Osteoblast (primary cell): ENCODE data around the gene PRICKLE2. TPM values are rescaled to one million over a fixed set of nuclear protein-coding genes. Genes with fewer than 3 reads are reported as not detected.

ENCODE experiments used
- DNase-seq: peaks from one replicate; pipeline ENCODE4 v3.0.0; 2011; ENCODE audit warnings: low spot score, mixed read lengths; ENCODE audit not compliant: insufficient read length; ENCODE audit errors: missing footprints
- H2AFZ ChIP-seq: 2 replicates; pipeline ENCODE4 v1.6.0; 2011; ENCODE audit warnings: mild to moderate bottlenecking, low read length
- H3K27ac ChIP-seq: 2 replicates; pipeline ENCODE4 v1.5.1; 2011; ENCODE audit warnings: mild to moderate bottlenecking, low read depth, low read length, moderate library complexity
- H3K27me3 ChIP-seq: 2 replicates; pipeline ENCODE4 v1.6.0; 2012; ENCODE audit warnings: mild to moderate bottlenecking, control low read depth, inconsistent platforms, low read length, moderate library complexity; ENCODE audit not compliant: insufficient read depth
- H3K36me3 ChIP-seq: 2 replicates; pipeline ENCODE4 v1.5.1; 2011; ENCODE audit warnings: mild to moderate bottlenecking, low read length, control low read depth, moderate library complexity; ENCODE audit not compliant: insufficient read depth
- H3K4me1 ChIP-seq: 2 replicates; pipeline ENCODE4 v1.5.1; 2011; ENCODE audit warnings: mild to moderate bottlenecking, low read length, control low read depth, moderate library complexity; ENCODE audit not compliant: insufficient read depth
- H3K4me2 ChIP-seq: 2 replicates; pipeline ENCODE4 v1.6.0; 2011; ENCODE audit warnings: mild to moderate bottlenecking, low read length; ENCODE audit not compliant: insufficient read depth
- H3K4me3 ChIP-seq: fragments of 200-600 bp; sonication (generic); 3 replicates; pipeline ENCODE4 v1.5.1; 2012; ENCODE audit warnings: mild to moderate bottlenecking, low read length, inconsistent platforms; ENCODE audit not compliant: insufficient read depth
- H3K79me2 ChIP-seq: 2 replicates; pipeline ENCODE4 v1.6.0; 2012; ENCODE audit warnings: mild to moderate bottlenecking, low read length, control low read depth, inconsistent platforms; ENCODE audit not compliant: insufficient read depth
- H3K9me3 ChIP-seq: 2 replicates; pipeline ENCODE4 v1.5.1; 2011; ENCODE audit warnings: low read depth, low read length, control low read depth
- H4K20me1 ChIP-seq: 2 replicates; pipeline ENCODE4 v1.6.0; 2012; ENCODE audit warnings: mild to moderate bottlenecking, low read length, control low read depth; ENCODE audit not compliant: insufficient read depth
- total RNA-seq: library from RNA; depleted of rRNA; stranded (reverse); fragments of >200 nt; gene quantifications from 2 replicates; pipeline ENCODE4 v1.2.3, GENCODE V29; 2012
- TF ChIP-seq, protein P1 (sequence below): IDR thresholded peaks from 2 replicates; pipeline ENCODE4 v1.5.1; 2011; ENCODE audit warnings: mild to moderate bottlenecking, low read depth, low read length, moderate library complexity; ENCODE audit errors: extremely low read depth

The PRICKLE2 gene
- total RNA-seq, 1 donor, result 18.8 TPM

DNA sequence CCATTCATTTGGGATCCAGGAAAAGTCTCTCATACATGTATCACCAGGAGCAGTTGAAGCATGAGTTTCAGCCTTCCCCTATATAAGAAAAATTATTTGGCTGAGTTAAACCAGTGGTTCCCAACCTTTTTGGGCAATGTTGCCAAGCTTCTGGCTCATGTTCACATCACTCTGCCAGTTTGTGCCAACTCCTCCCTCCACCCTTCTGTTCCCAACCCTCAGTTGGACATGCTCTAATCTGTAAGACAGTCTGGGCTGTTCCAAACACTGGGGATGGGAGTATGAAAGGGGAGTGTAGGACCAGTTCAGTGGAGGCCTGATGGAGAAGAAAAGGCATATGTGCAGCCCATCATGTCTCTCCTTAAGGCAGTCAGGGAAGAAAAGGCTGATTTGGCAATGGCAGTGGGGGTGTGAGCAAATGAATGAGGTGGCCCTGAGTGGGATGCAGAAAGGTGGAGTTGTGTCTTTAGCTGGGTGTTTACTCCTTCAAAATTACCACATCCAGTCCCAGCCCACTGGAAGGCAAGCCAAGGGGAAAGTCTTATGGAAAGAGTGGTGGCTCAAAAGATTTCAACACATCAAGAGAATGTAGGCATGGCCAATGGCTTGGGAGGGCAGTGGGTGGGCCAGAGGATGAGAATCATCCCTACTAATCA, 32.0 kb upstream of the PRICKLE2 start:
- Histone ChIP-seq H3K9me3 (no peaks in the 10 kb centered on the region), H3K4me3 (no peak overlapping the region), H2AFZ (no peak overlapping the region), H3K27ac (no peak overlapping the region), H3K27me3 (no peaks in the 10 kb centered on the region), H3K4me2 (no peak overlapping the region), H3K36me3 (no peaks in the 10 kb centered on the region), H3K4me1 (peaks cover 4% of the 10 kb centered on the region), H3K79me2 (peaks cover 52% of the 10 kb centered on the region), H4K20me1 (peaks cover 28% of the 10 kb centered on the region)
- DNase-seq, result no peak
- TF ChIP-seq, protein P1, sequence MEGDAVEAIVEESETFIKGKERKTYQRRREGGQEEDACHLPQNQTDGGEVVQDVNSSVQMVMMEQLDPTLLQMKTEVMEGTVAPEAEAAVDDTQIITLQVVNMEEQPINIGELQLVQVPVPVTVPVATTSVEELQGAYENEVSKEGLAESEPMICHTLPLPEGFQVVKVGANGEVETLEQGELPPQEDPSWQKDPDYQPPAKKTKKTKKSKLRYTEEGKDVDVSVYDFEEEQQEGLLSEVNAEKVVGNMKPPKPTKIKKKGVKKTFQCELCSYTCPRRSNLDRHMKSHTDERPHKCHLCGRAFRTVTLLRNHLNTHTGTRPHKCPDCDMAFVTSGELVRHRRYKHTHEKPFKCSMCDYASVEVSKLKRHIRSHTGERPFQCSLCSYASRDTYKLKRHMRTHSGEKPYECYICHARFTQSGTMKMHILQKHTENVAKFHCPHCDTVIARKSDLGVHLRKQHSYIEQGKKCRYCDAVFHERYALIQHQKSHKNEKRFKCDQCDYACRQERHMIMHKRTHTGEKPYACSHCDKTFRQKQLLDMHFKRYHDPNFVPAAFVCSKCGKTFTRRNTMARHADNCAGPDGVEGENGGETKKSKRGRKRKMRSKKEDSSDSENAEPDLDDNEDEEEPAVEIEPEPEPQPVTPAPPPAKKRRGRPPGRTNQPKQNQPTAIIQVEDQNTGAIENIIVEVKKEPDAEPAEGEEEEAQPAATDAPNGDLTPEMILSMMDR, result no peak

DNA sequence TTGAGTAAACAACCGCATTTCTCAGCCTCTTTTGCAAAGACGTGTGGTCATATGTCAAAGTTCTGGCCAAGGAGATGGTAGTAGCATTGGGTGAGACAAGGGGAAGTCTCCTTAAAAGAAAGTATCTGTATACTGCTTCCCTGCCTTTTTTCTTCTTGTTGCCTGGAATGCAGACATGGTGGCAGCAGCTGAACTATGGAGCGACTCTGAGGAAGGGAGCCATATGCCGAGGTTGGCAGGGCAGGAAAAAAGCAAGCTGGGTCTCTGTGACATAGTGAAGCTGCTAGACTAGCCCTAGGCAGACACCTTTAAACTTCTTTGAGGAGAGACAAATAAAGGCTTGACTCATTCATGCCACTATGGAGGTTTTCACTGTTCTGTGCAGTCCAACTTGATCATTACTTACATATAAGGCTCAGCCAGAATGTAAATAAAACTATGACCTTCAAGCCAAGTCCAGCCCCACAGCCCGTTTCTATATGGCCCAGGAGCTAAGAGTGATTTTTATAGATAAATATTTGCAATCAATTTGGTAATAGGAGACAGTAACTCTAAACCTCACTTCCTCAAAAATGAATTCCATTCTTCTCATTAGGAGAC, 30.6 kb upstream of the PRICKLE2 start:
- Histone ChIP-seq H3K79me2 (peaks cover 39% of the 10 kb centered on the region), H3K27ac (no peak overlapping the region)

DNA sequence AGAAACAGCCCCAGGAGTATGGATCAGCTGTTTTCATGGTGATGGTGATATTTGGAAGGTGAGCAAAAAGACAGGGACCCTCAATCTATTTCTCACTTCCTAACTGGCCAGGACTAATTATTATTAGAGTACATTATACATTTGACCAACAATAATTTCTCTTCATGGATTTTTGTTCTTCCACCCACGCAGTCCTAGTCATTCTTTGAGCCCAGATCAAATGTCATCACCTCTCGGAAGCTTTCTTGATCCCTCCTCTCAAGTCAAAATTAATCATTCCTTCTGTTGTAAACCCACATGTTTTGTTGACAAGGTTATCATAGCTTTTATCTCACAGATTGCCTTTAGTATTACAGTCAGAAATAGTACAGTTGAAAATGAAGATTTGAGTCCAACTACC, 29.2 kb upstream of the PRICKLE2 start:
- peaks cover 30% of the 10 kb centered on the region for H3K79me2 ChIP-seq
- H3K9me3 ChIP-seq, result no peaks in the 10 kb centered on the region
- H3K4me1 ChIP-seq, result no peaks in the 10 kb centered on the region

More for the DNA sequence above, 30.6 kb upstream of the PRICKLE2 start:
- Histone ChIP-seq H4K20me1 (peaks cover 22% of the 10 kb centered on the region), H3K4me2 (no peak overlapping the region), H3K4me1 (peaks cover 4% of the 10 kb centered on the region), H3K27me3 (no peaks in the 10 kb centered on the region), H3K36me3 (no peaks in the 10 kb centered on the region), H3K9me3 (no peaks in the 10 kb centered on the region), H3K4me3 (no peak overlapping the region), H2AFZ (no peak overlapping the region)
- TF ChIP-seq, protein P1, result no peak
- no peak for DNase-seq

GRCh38 chr3:64253689-64254088, 28.4 kb upstream of the PRICKLE2 start:
- H3K4me1 ChIP-seq, result no peaks in the 10 kb centered on the region
- H3K4me2 ChIP-seq, result no peak overlapping the region
- TF ChIP-seq, protein P1, result no peak
- no peak overlapping the region for H3K27ac ChIP-seq
- H3K79me2 ChIP-seq, result peaks cover 25% of the 10 kb centered on the region
- H3K4me3 ChIP-seq, result no peak overlapping the region
- no peak for DNase-seq
- H2AFZ ChIP-seq, result no peak overlapping the region
- no peaks in the 10 kb centered on the region for H3K27me3 ChIP-seq
- no peaks in the 10 kb centered on the region for H3K36me3 ChIP-seq
- H4K20me1 ChIP-seq, result peaks cover 28% of the 10 kb centered on the region
- no peaks in the 10 kb centered on the region for H3K9me3 ChIP-seq

More for the DNA sequence above, 29.2 kb upstream of the PRICKLE2 start:
- no peak for DNase-seq
- Histone ChIP-seq H3K4me2 (no peak overlapping the region), H3K27ac (no peak overlapping the region), H2AFZ (no peak overlapping the region), H3K4me3 (no peak overlapping the region), H3K27me3 (no peaks in the 10 kb centered on the region), H3K36me3 (no peaks in the 10 kb centered on the region), H4K20me1 (peaks cover 28% of the 10 kb centered on the region)
- TF ChIP-seq, protein P1, result no peak
